Measurements from ENCODE around the gene S1PR4.

The S1PR4 gene

DNA sequence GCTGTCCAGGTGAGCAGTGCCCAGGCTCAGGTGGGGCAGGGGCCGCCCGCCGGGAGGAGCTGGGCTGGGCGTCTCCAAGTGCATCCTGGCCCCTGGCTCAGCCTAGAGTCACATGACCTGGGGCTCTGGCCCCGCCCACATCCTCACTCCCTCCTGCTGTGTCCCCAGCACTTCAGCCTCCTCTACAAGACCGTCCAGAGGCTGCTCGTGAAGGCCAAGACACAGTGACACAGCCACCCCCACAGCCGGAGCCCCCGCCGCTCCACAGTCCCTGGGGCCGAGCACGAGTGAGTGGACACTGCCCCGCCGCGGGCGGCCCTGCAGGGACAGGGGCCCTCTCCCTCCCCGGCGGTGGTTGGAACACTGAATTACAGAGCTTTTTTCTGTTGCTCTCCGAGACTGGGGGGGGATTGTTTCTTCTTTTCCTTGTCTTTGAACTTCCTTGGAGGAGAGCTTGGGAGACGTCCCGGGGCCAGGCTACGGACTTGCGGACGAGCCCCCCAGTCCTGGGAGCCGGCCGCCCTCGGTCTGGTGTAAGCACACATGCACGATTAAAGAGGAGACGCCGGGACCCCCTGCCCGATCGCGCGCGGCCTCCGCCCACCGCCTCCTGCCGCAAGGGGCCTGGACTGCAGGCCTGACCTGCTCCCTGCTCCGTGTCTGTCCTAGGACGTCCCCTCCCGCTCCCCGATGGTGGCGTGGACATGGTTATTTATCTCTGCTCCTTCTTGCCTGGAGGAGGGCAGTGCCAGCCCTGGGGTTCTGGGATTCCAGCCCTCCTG lies 29.1 kb downstream of the S1PR4 start:
- H3K4me2 ChIP-seq (ENCODE audit: low read depth, low read length, poor library complexity, severe bottlenecking), result no peak overlapping the region
- no peaks in the 10 kb centered on the region for H3K79me2 ChIP-seq (ENCODE audit: insufficient read depth, low read length)
- H3K36me3 ChIP-seq (ENCODE audit: low read length), result no peaks in the 10 kb centered on the region
- no peaks in the 10 kb centered on the region for H4K20me1 ChIP-seq (ENCODE audit: low read depth, low read length)
- no peak overlapping the region for H3K4me3 ChIP-seq (ENCODE audit: insufficient read depth, low read length, poor library complexity, severe bottlenecking)
- no peak overlapping the region for H3K9ac ChIP-seq (ENCODE audit: low read length)
- TF ChIP-seq, protein P1, sequence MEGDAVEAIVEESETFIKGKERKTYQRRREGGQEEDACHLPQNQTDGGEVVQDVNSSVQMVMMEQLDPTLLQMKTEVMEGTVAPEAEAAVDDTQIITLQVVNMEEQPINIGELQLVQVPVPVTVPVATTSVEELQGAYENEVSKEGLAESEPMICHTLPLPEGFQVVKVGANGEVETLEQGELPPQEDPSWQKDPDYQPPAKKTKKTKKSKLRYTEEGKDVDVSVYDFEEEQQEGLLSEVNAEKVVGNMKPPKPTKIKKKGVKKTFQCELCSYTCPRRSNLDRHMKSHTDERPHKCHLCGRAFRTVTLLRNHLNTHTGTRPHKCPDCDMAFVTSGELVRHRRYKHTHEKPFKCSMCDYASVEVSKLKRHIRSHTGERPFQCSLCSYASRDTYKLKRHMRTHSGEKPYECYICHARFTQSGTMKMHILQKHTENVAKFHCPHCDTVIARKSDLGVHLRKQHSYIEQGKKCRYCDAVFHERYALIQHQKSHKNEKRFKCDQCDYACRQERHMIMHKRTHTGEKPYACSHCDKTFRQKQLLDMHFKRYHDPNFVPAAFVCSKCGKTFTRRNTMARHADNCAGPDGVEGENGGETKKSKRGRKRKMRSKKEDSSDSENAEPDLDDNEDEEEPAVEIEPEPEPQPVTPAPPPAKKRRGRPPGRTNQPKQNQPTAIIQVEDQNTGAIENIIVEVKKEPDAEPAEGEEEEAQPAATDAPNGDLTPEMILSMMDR (IDR thresholded peaks at IDR 0.05; ENCODE audit: insufficient read depth, low read length, poor library complexity, severe bottlenecking), result no peak
- no peak for TF ChIP-seq EZH2phosphoT487 (conservative IDR thresholded peaks at IDR 0.05; ENCODE audit: low read length)
- H3K9me3 ChIP-seq (ENCODE audit: insufficient read depth, low read length), result no peaks in the 10 kb centered on the region
- H3K27ac ChIP-seq (ENCODE audit: low read depth, low read length), result no peak overlapping the region
- H3K9me2 ChIP-seq (replicated peaks; ENCODE audit: insufficient read depth, low read length), result no peaks in the 10 kb centered on the region
- H3K27me3 ChIP-seq (ENCODE audit: low read length), result no peaks in the 10 kb centered on the region
- no peak overlapping the region for H2AFZ ChIP-seq (ENCODE audit: low read depth, low read length, severe bottlenecking)
- H3F3A ChIP-seq (ENCODE audit: insufficient read depth), result no peaks in the 10 kb centered on the region

DNA sequence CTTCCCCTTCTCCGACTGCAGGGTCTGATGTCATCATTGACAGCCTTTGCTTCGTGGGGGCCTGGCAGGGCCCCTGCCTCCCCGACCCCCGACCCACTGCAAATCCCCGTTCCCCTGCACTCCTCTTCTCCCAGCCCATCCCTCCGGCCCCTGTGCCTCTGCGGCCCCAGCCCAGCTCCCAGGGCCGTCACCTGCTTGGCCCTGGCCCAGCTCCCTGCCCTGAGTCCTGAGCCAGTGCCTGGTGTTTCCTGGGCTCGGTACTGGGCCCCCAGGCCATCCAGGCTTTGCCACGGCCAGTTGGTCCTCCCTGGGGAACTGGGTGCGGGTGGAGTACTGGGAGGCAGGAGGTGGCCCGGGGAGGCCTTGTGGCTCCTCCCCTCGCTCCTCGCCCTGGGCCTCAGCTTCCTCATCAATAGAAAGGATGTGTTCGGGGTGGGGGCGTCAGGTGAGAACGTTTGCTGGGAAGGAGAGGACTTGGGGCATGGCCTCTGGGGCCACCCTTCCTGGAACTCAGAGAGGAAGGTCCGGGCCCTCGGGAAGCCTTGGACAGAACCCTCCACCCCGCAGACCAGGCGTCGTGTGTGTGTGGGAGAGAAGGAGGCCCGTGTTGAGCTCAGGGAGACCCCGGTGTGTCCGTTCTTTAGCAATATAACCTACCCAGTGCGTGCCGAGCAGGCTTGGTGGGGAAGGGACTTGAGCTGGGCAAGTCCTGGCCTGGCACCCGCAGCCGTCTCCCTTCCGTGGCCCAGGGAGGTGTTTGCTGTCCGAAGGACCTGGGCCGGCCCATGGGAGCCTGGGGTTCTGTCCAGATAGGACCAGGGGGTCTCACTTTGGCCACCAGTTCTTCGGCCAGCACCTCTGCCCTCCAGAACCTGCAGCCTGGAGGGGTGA lies 30.0 kb downstream of the S1PR4 start:
- H3K9me2 ChIP-seq (replicated peaks; ENCODE audit: insufficient read depth, low read length), result no peaks in the 10 kb centered on the region
- no peaks in the 10 kb centered on the region for H3K27me3 ChIP-seq (ENCODE audit: low read length)
- no peak overlapping the region for H3K27ac ChIP-seq (ENCODE audit: low read depth, low read length)
- TF ChIP-seq, protein P1 (IDR thresholded peaks at IDR 0.05; ENCODE audit: insufficient read depth, low read length, poor library complexity, severe bottlenecking), result no peak
- TF ChIP-seq EZH2phosphoT487 (conservative IDR thresholded peaks at IDR 0.05; ENCODE audit: low read length), result no peak
- H3K9me3 ChIP-seq (ENCODE audit: insufficient read depth, low read length), result no peaks in the 10 kb centered on the region
- H2AFZ ChIP-seq (ENCODE audit: low read depth, low read length, severe bottlenecking), result no peak overlapping the region
- H3K9ac ChIP-seq (ENCODE audit: low read length), result no peak overlapping the region
- H3K79me2 ChIP-seq (ENCODE audit: insufficient read depth, low read length), result no peaks in the 10 kb centered on the region
- H3K36me3 ChIP-seq (ENCODE audit: low read length), result no peaks in the 10 kb centered on the region
- no peak overlapping the region for H3K4me2 ChIP-seq (ENCODE audit: low read depth, low read length, poor library complexity, severe bottlenecking)
- no peaks in the 10 kb centered on the region for H3F3A ChIP-seq (ENCODE audit: insufficient read depth)
- H3K4me3 ChIP-seq (ENCODE audit: insufficient read depth, low read length, poor library complexity, severe bottlenecking), result no peak overlapping the region
- no peaks in the 10 kb centered on the region for H4K20me1 ChIP-seq (ENCODE audit: low read depth, low read length)

DNA sequence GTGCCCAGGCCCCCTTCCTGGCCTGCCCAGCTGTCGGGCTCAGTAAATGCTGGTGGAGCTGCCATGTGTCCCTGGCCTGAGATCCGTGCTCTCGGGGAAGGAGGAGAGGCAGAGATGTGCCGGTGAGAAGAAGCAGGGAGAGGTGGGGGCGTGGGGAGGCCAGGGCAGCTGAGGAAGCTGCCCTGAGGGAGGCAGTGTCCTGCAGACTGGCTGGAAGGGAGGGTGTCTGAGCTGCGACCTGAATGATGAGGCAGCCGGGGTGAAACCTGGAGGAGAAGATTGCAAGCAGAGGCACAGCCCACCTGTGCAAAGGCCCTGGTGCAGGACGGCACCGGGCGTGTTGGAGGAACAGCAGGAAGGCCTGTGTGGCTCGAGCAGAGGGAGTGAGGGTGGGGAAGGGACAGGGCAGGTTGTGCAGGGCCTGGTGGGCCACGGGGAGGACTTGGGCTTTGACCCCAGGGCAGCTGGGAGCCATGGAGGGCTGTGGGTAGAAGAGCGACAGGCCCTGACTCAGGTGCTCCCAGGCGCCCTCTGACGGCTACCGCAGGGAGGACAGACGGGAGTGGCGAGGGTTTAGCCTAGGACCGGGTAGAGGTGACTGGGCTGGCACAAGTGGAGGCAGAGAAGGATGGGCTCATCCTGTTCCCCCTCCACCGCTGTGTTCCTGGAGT lies 31.9 kb downstream of the S1PR4 start:
- Histone ChIP-seq H3F3A (ENCODE audit: insufficient read depth) (no peaks in the 10 kb centered on the region), H3K9me2 (replicated peaks; ENCODE audit: insufficient read depth, low read length) (no peaks in the 10 kb centered on the region), H3K9me3 (ENCODE audit: insufficient read depth, low read length) (no peaks in the 10 kb centered on the region), H4K20me1 (ENCODE audit: low read depth, low read length) (no peaks in the 10 kb centered on the region), H3K79me2 (ENCODE audit: insufficient read depth, low read length) (no peaks in the 10 kb centered on the region), H3K4me3 (ENCODE audit: insufficient read depth, low read length, poor library complexity, severe bottlenecking) (no peak overlapping the region), H2AFZ (ENCODE audit: low read depth, low read length, severe bottlenecking) (no peak overlapping the region), H3K36me3 (ENCODE audit: low read length) (no peaks in the 10 kb centered on the region), H3K9ac (ENCODE audit: low read length) (no peak overlapping the region), H3K27ac (ENCODE audit: low read depth, low read length) (no peak overlapping the region), H3K27me3 (ENCODE audit: low read length) (no peaks in the 10 kb centered on the region), H3K4me2 (ENCODE audit: low read depth, low read length, poor library complexity, severe bottlenecking) (no peak overlapping the region)
- TF ChIP-seq EZH2phosphoT487 (conservative IDR thresholded peaks at IDR 0.05; ENCODE audit: low read length), result no peak
- TF ChIP-seq, protein P1 (IDR thresholded peaks at IDR 0.05; ENCODE audit: insufficient read depth, low read length, poor library complexity, severe bottlenecking), result no peak

Measured in SU-DHL-6 (cell line).